GM12801 (cell line): ENCODE measurements around the gene TNFRSF19.

Experiments
- TF ChIP-seq, protein P1 (sequence below): IDR thresholded peaks from one replicate; pipeline ENCODE4 v1.5.1; 2011; ENCODE audit warnings: control low read depth; ENCODE audit not compliant: insufficient read length; ENCODE audit errors: extremely low read depth

Gene TNFRSF19

DNA sequence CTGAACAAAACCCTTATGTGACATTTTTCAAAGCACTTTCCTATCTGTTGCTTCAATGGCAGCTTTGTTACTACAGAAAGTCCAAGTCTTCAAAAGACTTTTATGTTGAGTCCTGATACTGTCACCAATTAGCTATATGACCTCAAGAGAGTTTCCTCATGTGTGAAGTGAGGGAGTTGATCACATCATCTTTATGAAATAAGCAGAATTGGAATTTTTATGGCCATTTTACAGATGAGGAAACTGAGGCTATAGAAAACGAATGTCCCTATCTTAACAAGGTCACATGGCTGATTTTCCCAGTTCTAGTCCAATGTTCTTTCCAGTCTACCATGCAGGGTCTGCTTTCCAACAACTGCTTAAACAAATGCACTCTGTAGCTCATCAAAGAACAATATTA, 2.6 kb downstream of the TNFRSF19 start:
- TF ChIP-seq, protein P1, sequence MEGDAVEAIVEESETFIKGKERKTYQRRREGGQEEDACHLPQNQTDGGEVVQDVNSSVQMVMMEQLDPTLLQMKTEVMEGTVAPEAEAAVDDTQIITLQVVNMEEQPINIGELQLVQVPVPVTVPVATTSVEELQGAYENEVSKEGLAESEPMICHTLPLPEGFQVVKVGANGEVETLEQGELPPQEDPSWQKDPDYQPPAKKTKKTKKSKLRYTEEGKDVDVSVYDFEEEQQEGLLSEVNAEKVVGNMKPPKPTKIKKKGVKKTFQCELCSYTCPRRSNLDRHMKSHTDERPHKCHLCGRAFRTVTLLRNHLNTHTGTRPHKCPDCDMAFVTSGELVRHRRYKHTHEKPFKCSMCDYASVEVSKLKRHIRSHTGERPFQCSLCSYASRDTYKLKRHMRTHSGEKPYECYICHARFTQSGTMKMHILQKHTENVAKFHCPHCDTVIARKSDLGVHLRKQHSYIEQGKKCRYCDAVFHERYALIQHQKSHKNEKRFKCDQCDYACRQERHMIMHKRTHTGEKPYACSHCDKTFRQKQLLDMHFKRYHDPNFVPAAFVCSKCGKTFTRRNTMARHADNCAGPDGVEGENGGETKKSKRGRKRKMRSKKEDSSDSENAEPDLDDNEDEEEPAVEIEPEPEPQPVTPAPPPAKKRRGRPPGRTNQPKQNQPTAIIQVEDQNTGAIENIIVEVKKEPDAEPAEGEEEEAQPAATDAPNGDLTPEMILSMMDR = no peak

- TF ChIP-seq, protein P1 = no peak
Measured at GRCh38 chr13:23574421-23575145, 4.4 kb downstream of the TNFRSF19 start.

GRCh38 chr13:23575632-23576031, 5.4 kb downstream of the TNFRSF19 start:
- TF ChIP-seq, protein P1 = no peak

- TF ChIP-seq, protein P1 = no peak
Measured at GRCh38 chr13:23578411-23579071, 8.3 kb downstream of the TNFRSF19 start.

- TF ChIP-seq, protein P1 = no peak
Measured at GRCh38 chr13:23579072-23579895, 9.1 kb downstream of the TNFRSF19 start.

DNA sequence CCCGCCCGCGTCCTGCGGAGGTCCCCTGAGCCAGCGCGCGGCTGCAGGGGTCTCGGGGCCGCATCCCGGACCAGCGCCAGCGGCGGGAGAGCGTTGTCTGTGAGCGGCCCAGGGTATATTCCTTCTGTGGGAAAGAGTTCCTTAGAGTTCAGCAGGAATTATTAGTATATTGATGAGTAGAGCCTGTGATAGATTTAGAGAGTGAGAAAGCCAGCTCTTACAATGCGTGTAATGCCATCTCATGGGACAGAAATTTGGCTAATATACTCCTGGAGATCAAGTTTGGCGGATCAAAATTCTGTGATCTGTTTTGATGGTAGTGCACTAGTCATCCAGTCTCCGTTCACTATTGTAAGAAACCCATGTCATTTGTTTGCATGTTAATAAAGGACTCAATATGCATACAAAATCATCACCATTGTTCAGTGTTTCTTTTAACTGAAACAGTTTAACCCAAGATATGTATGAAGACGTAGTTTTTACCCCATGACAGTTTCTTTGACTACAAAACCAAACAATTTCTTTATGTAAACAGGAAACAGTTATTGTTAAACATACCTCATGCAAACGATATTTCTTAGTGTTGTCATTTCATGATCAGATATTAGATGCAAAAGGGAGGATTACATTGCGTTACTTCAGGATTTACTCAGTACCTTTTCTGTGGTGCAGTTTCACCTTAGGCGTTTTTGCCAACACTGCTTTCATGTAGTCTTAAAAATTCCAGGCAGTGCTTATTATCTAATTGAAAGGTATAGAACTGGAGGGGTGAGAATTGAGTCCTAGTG, 9.9 kb downstream of the TNFRSF19 start:
- TF ChIP-seq, protein P1 = no peak
